ENCODE measurements around the gene GINM1. TPM values are rescaled to one million over a fixed set of nuclear protein-coding genes. Genes with fewer than 3 reads are reported as not detected.
A peak's percentile ranks its signal among the peaks of the same experiment; 100 is the strongest.

The GINM1 gene
- total RNA-seq, 1 experiment from 2014 or later, result 25.0 TPM

DNA sequence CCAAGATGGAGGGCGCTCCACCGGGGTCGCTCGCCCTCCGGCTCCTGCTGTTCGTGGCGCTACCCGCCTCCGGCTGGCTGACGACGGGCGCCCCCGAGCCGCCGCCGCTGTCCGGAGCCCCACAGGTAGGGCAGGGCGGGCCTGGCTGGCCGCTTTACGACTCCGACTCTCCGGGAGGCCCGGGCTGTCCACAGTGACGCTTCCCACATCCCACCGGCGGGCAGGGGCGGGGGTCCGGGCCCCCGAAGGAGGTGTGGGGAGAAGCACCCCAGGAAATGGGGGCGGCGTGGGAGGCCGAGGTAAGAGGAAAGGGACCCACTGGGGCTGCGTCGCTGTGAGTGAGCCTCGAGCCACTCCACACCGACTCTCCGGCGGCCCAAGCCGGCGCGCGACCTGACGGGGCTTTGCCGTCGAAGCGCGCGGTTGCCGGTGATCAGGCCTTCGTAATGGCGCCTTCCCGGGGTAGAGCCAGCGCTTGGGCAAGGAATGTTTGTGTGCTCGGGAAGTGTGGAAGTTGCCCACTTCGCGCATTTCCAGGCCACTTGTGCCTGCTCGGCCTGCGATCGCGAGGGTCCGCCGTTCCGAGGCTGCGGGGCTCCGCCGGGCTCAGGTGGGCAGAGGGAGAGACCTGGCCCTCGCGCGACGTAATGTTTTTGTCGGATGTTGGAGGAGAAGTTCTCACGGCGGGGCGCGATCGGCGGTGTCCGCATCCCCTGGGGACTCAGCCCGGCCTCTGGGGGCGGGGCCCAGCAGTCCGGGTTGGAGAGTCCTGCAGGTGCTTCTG lies 427 bp downstream of the GINM1 start:
- peak overlapping the region; percentile 90 for H3K9ac ChIP-seq (ENCODE audit: low read length)
- DNase-seq (ENCODE audit: low read depth, low spot score) (no peak), ATAC-seq (peak; percentile 52)
- H3K4me3 ChIP-seq (replicated peaks in 1 of 2; ENCODE audit: low read depth in 1 of 2, low read length in 2 of 2), result peak overlapping the region; percentile 86 to 94
- BruUV-seq (replicated peaks), result no TSS peak
- H3K4me1 ChIP-seq (ENCODE audit: control insufficient read depth in 1 of 2, insufficient read depth in 2 of 2, low read length in 2 of 2), result peaks cover 8 to 12% of the 10 kb centered on the region in 2 experiments; a peak in 3 of 4 replicates
- no peaks in the 10 kb centered on the region for H3K27me3 ChIP-seq (ENCODE audit: insufficient read depth, low read length)
- RAD21 ChIA-PET (ENCODE audit: low non-redundant PET in 1 of 2, low total read pairs in 2 of 2, uncharacterized antibody in 2 of 2, unreplicated experiment in 2 of 2), result interaction anchor here (0.6 to 0.7 kb wide), 4 partner anchors 10 to 538 kb away, joined by 3 to 5 read pairs (median 3); no protein-coding TSS in a partner anchor
- CTCF ChIA-PET, result interaction anchor here (0.6 kb wide), 2 partner anchors 21 to 79 kb away, joined by 3 read pairs; partner anchors contain the start of gene PPIL4
- peak overlapping the region; percentile 83 for H3K4me2 ChIP-seq (ENCODE audit: low read length)
- H4K20me1 ChIP-seq (ENCODE audit: insufficient read depth), result no peaks in the 10 kb centered on the region
- POLR2A ChIA-PET, result interaction anchor here (0.6 to 0.8 kb wide), 3 partner anchors 20 to 31 kb away, joined by 3 to 5 read pairs (median 3); no protein-coding TSS in a partner anchor
- intact Hi-C loops (cut with micrococcal nuclease), result loop anchor here (5.0 kb wide), 2 partner anchors 81 to 151 kb away; partner anchors contain the start of genes KATNA1 and LATS1
- H3K9me3 ChIP-seq (ENCODE audit: control insufficient read depth in 1 of 2, insufficient read depth in 1 of 2, low read depth in 1 of 2, low read length in 2 of 2), result no peaks in the 10 kb centered on the region
- peak overlapping the region; percentile 71 for H3K27ac ChIP-seq (ENCODE audit: low read depth, low read length)
- H3K79me2 ChIP-seq (ENCODE audit: insufficient read depth, low read length), result peaks cover 22% of the 10 kb centered on the region
- H3K9me2 ChIP-seq (ENCODE audit: insufficient read depth), result no peaks in the 10 kb centered on the region
- no peaks in the 10 kb centered on the region for H3K36me3 ChIP-seq (ENCODE audit: control insufficient read depth in 1 of 2, insufficient read depth in 2 of 2, low read length in 2 of 2)
- no peak overlapping the region for H2AFZ ChIP-seq (ENCODE audit: low read depth, low read length, poor library complexity, severe bottlenecking)
- TF ChIP-seq ZFX (IDR thresholded peaks at IDR 0.05) (peak; percentile 74), ELF1 (IDR thresholded peaks at IDR 0.05; ENCODE audit: borderline replicate concordance, low read depth) (no peak), YY1 (IDR thresholded peaks at IDR 0.05; ENCODE audit: extremely low read depth, insufficient replicate concordance, low read depth, low read length) (peak; percentile 77), SP1 (IDR thresholded peaks at IDR 0.05; ENCODE audit: low read depth) (no peak), POLR2AphosphoS5 (IDR thresholded peaks at IDR 0.05; ENCODE audit: low read depth, low read length) (peak; percentile 68), CBX3 (IDR thresholded peaks at IDR 0.05; ENCODE audit: low read depth) (no peak), ZNF274 (IDR thresholded peaks at IDR 0.05; ENCODE audit: low read depth, low read length) (no peak), POLR2A (IDR thresholded peaks at IDR 0.05; ENCODE audit: borderline replicate concordance, extremely low read depth, insufficient read depth, insufficient read length) (no peak), FOSL1 (IDR thresholded peaks at IDR 0.05; ENCODE audit: low read depth) (no peak), EZH2phosphoT487 (IDR thresholded peaks at IDR 0.05; ENCODE audit: borderline replicate concordance) (no peak), SIN3A (IDR thresholded peaks at IDR 0.05; ENCODE audit: low read depth) (peak; percentile 37; the same call in 1 of the 2 replicates), RAD21 (IDR thresholded peaks at IDR 0.05; ENCODE audit: low read depth) (no peak), JUND (IDR thresholded peaks at IDR 0.05) (no peak), EGR1 (IDR thresholded peaks at IDR 0.05; ENCODE audit: low read depth) (no peak), EZH2 (IDR thresholded peaks at IDR 0.05) (no peak), CEBPB (IDR thresholded peaks at IDR 0.05; ENCODE audit: low read depth) (no peak)
- TF ChIP-seq, protein P1, sequence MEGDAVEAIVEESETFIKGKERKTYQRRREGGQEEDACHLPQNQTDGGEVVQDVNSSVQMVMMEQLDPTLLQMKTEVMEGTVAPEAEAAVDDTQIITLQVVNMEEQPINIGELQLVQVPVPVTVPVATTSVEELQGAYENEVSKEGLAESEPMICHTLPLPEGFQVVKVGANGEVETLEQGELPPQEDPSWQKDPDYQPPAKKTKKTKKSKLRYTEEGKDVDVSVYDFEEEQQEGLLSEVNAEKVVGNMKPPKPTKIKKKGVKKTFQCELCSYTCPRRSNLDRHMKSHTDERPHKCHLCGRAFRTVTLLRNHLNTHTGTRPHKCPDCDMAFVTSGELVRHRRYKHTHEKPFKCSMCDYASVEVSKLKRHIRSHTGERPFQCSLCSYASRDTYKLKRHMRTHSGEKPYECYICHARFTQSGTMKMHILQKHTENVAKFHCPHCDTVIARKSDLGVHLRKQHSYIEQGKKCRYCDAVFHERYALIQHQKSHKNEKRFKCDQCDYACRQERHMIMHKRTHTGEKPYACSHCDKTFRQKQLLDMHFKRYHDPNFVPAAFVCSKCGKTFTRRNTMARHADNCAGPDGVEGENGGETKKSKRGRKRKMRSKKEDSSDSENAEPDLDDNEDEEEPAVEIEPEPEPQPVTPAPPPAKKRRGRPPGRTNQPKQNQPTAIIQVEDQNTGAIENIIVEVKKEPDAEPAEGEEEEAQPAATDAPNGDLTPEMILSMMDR (IDR thresholded peaks at IDR 0.05 in 2 of 3, conservative IDR thresholded peaks at IDR 0.05 in 1 of 3; ENCODE audit: borderline replicate concordance in 1 of 3, insufficient read depth in 1 of 3, low read depth in 2 of 3, low read length in 2 of 3), result no peak
- TF ChIP-seq, protein P2, sequence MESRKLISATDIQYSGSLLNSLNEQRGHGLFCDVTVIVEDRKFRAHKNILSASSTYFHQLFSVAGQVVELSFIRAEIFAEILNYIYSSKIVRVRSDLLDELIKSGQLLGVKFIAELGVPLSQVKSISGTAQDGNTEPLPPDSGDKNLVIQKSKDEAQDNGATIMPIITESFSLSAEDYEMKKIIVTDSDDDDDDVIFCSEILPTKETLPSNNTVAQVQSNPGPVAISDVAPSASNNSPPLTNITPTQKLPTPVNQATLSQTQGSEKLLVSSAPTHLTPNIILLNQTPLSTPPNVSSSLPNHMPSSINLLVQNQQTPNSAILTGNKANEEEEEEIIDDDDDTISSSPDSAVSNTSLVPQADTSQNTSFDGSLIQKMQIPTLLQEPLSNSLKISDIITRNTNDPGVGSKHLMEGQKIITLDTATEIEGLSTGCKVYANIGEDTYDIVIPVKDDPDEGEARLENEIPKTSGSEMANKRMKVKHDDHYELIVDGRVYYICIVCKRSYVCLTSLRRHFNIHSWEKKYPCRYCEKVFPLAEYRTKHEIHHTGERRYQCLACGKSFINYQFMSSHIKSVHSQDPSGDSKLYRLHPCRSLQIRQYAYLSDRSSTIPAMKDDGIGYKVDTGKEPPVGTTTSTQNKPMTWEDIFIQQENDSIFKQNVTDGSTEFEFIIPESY (IDR thresholded peaks at IDR 0.05; ENCODE audit: extremely low read depth, insufficient replicate concordance, low read length), result no peak
- TF ChIP-seq, protein P3, sequence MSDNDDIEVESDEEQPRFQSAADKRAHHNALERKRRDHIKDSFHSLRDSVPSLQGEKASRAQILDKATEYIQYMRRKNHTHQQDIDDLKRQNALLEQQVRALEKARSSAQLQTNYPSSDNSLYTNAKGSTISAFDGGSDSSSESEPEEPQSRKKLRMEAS (IDR thresholded peaks at IDR 0.05), result 0 out of 2 replicates have a peak, but pooled peaks have one; percentile 20
